Neural progenitor cell (in vitro differentiated cells): ENCODE results near the gene ARPC5.

Source experiments
- EZH2 ChIP-seq: fragments of 200-600 bp; sonication (generic); IDR thresholded peaks from 2 replicates; pipeline ENCODE4 v1.6.1; 2017; ENCODE audit warnings: antibody characterized with exemption, mild to moderate bottlenecking, moderate library complexity
- EZH2phosphoT487 ChIP-seq: fragments of 200-600 bp; sonication (generic); IDR thresholded peaks from 2 replicates; pipeline ENCODE4 v1.6.1; 2017; ENCODE audit warnings: antibody characterized with exemption
- TF ChIP-seq, protein P1 (sequence below): fragments of 200-600 bp; sonication (generic); IDR thresholded peaks from 2 replicates; pipeline ENCODE4 v1.5.1; 2017; ENCODE audit warnings: antibody characterized with exemption, mild to moderate bottlenecking

DNA sequence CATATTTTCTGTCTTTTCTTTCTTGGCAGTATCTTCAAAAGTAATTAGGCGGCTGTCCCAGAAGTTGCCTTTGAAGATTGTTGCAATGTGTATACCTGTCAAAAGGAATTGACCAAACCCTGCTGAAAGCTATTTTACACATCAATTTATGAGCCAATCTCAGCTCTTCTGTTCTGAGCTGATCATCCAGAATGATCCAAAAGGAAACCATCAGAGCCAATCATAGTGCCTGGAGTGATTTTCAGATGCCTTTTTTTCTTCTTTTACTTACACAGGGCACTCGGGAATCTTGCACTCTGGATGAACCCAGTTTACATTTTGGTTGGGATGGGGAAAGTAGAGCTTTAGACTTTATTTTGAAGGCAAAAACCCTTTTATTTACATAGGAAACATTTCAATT is 39.3 kb upstream of the ARPC5 start:
- no peak for TF ChIP-seq EZH2
- TF ChIP-seq, protein P1, sequence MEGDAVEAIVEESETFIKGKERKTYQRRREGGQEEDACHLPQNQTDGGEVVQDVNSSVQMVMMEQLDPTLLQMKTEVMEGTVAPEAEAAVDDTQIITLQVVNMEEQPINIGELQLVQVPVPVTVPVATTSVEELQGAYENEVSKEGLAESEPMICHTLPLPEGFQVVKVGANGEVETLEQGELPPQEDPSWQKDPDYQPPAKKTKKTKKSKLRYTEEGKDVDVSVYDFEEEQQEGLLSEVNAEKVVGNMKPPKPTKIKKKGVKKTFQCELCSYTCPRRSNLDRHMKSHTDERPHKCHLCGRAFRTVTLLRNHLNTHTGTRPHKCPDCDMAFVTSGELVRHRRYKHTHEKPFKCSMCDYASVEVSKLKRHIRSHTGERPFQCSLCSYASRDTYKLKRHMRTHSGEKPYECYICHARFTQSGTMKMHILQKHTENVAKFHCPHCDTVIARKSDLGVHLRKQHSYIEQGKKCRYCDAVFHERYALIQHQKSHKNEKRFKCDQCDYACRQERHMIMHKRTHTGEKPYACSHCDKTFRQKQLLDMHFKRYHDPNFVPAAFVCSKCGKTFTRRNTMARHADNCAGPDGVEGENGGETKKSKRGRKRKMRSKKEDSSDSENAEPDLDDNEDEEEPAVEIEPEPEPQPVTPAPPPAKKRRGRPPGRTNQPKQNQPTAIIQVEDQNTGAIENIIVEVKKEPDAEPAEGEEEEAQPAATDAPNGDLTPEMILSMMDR: no peak
- TF ChIP-seq EZH2phosphoT487: no peak
